ENCODE data around the gene MAD1L1. TPM values are rescaled to one million over a fixed set of nuclear protein-coding genes. Genes with fewer than 3 reads are reported as not detected.

The MAD1L1 gene
- total and polyA plus RNA-seq, 2 donors (not counting 3 experiments of a cell fraction or from before 2014, with no cell fraction given) = 34.1 to 42.3 TPM

- FAIRE-seq (no peak), DNase-seq (ENCODE audit: low read depth, low spot score) (no peak)
- H3K4me1 ChIP-seq (ENCODE audit: control insufficient read depth, extremely low read depth, insufficient read depth, low read length) = no peaks in the 10 kb centered on the region
- H3K4me3 ChIP-seq (replicated peaks in 1 of 3; ENCODE audit: insufficient read depth in 1 of 3, low read depth in 1 of 3, low read length in 3 of 3) = no peak overlapping the region
- H3K9me1 ChIP-seq (replicated peaks; ENCODE audit: control insufficient read depth, extremely low read depth, insufficient read depth, low read length) = no peaks in the 10 kb centered on the region
- H3K79me2 ChIP-seq (ENCODE audit: control insufficient read depth, insufficient read depth, low read length) = no peaks in the 10 kb centered on the region
- no peak overlapping the region for H2AFZ ChIP-seq (ENCODE audit: low read depth, low read length)
- dilution Hi-C loops (cut with MboI; ENCODE audit: extremely low pct_ligation_motif_present, low sequenced_read_pairs) = no loop called here
- intact Hi-C loops (cut with micrococcal nuclease) = no loop called here
- no peak overlapping the region for H3K4me2 ChIP-seq (ENCODE audit: insufficient read depth, low read length)
- H4K20me1 ChIP-seq (replicated peaks; ENCODE audit: control insufficient read depth, extremely low read depth, insufficient read depth, low read length) = no peaks in the 10 kb centered on the region
- H3K9me3 ChIP-seq (replicated peaks; ENCODE audit: control insufficient read depth, insufficient read depth, low read length) = no peaks in the 10 kb centered on the region
- BruUV-seq (replicated peaks) = no TSS peak
- H3K9ac ChIP-seq (replicated peaks; ENCODE audit: extremely low read depth, insufficient read depth, low read length) = no peak overlapping the region
- TF ChIP-seq CTCF (IDR thresholded peaks at IDR 0.05; ENCODE audit: extremely low read depth in 1 of 2, insufficient read depth in 1 of 2, low read depth in 1 of 2, low read length in 2 of 2) (no peak), FOS (IDR thresholded peaks at IDR 0.05; ENCODE audit: borderline replicate concordance, insufficient read depth, low read length) (no peak), POLR2A (IDR thresholded peaks at IDR 0.05; ENCODE audit: low read depth, low read length) (no peak), POLR2AphosphoS5 (IDR thresholded peaks at IDR 0.05; ENCODE audit: insufficient read depth, low read depth, low read length) (no peak), MYC (IDR thresholded peaks at IDR 0.05; ENCODE audit: low read depth, low read length) (no peak), EZH2 (IDR thresholded peaks at IDR 0.05; ENCODE audit: borderline replicate concordance, low read depth, low read length, severe bottlenecking) (no peak), GATA2 (IDR thresholded peaks at IDR 0.05; ENCODE audit: insufficient read depth, insufficient read length, low read depth, low read length) (no peak), JUN (IDR thresholded peaks at IDR 0.05; ENCODE audit: borderline replicate concordance, insufficient read depth, insufficient read length, low read depth) (no peak)
- TF ChIP-seq, protein P1, sequence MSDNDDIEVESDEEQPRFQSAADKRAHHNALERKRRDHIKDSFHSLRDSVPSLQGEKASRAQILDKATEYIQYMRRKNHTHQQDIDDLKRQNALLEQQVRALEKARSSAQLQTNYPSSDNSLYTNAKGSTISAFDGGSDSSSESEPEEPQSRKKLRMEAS (IDR thresholded peaks at IDR 0.05; ENCODE audit: insufficient read depth, insufficient read length) = no peak
- ChIA-PET CTCF (interaction anchor here (0.7 kb wide), 1 partner anchor 128 kb away, joined by 3 read pairs; no protein-coding TSS in a partner anchor), POLR2A (no interaction called here)
- no peaks in the 10 kb centered on the region for H3K27me3 ChIP-seq (ENCODE audit: control insufficient read depth in 2 of 2, insufficient read depth in 2 of 2, low read length in 2 of 2)
- H3K36me3 ChIP-seq (ENCODE audit: control insufficient read depth in 2 of 2, extremely low read depth in 1 of 2, insufficient read depth in 2 of 2, low read length in 2 of 2) = peaks cover 8 to 45% of the 10 kb centered on the region in 2 experiments
- H3K27ac ChIP-seq (ENCODE audit: insufficient read depth, low read depth, low read length) = no peak overlapping the region
Measured at GRCh38 chr7:2219606-2220005, 13.1 kb downstream of the MAD1L1 start.
